ENCODE data around the gene GFRA1. TPM values are rescaled to one million over a fixed set of nuclear protein-coding genes. Genes with fewer than 3 reads are reported as not detected.

The GFRA1 gene
- total and polyA plus RNA-seq, 2 of the 8 experiments (the other 6 are each of a cell fraction or from before 2014, with no cell fraction given) = 1.1 to 2.0 TPM

DNA sequence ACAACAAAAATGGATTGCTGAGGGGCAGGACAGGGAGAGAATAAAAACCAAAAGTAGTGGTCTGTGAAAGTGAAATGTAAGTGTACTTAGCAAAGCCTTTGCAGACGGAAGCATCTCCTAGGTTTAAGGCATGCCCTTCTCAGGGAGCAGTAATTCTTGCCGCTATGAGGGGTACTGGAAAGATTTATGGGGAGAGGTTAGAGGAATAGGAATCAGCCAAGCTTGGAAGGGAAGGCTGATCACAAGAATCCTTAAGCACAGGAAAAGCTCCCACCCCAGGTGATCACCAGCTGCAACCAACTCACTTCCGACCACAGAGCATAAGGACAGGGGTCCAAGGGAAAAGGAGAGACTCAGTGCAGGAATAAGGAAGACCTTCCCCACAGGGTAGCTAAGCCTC is 10.3 kb downstream of the GFRA1 start (continued):
- TF ChIP-seq CHD7 (IDR thresholded peaks at IDR 0.05; ENCODE audit: insufficient replicate concordance, low read length) (no peak), POLR2A (IDR thresholded peaks at IDR 0.05; ENCODE audit: control extremely low read depth in 1 of 2, low read depth in 2 of 2, low read length in 2 of 2) (no peak), NANOG (IDR thresholded peaks at IDR 0.05; ENCODE audit: insufficient read depth, low read depth, low read length, poor library complexity, severe bottlenecking) (no peak), SIX5 (IDR thresholded peaks at IDR 0.05; ENCODE audit: low read depth, low read length) (no peak), TEAD4 (IDR thresholded peaks at IDR 0.05; ENCODE audit: low read depth, low read length) (no peak), TAF7 (optimal IDR thresholded peaks at IDR 0.05; ENCODE audit: borderline replicate concordance, low read depth, low read length) (no peak), SUZ12 (IDR thresholded peaks at IDR 0.05; ENCODE audit: low read length) (no peak), RBBP5 (IDR thresholded peaks at IDR 0.05; ENCODE audit: borderline replicate concordance, low read depth, low read length) (no peak), KDM1A (IDR thresholded peaks at IDR 0.05; ENCODE audit: borderline replicate concordance, low read length) (no peak), CHD2 (IDR thresholded peaks at IDR 0.05; ENCODE audit: low read length) (no peak)
